Sigmoid colon (tissue), 4 donors: ENCODE results near the gene WDR90.

Experiments used
- CTCF ChIP-seq, 4 experiments: fragments of 450-650 bp in 3 of 4; fragments of 200-600 bp in 1 of 4; IDR thresholded peaks; one replicate each; pipeline ENCODE4 v1.5.1; 2016 to 2019; ENCODE audit warnings: antibody characterized with exemption in 4 of 4, mild to moderate bottlenecking in 3 of 4, moderate library complexity in 2 of 4
- EP300 ChIP-seq, 4 donors: sonication (generic); formaldehyde crosslinking; IDR thresholded peaks; one replicate each; pipeline ENCODE4 v1.6.1; 2017; ENCODE audit warnings: antibody characterized with exemption in 4 of 4
- POLR2A ChIP-seq, 2 donors: fragments of 450-650 bp; IDR thresholded peaks; one replicate each; pipeline ENCODE4 v1.6.1; 2016; ENCODE audit warnings: antibody characterized with exemption in 2 of 2, mild to moderate bottlenecking in 2 of 2, moderate library complexity in 2 of 2
- POLR2AphosphoS5 ChIP-seq, 4 donors: sonication (generic); formaldehyde crosslinking; IDR thresholded peaks; one replicate each; pipeline ENCODE4 v1.6.1; 2017; ENCODE audit warnings: antibody characterized with exemption in 4 of 4

DNA sequence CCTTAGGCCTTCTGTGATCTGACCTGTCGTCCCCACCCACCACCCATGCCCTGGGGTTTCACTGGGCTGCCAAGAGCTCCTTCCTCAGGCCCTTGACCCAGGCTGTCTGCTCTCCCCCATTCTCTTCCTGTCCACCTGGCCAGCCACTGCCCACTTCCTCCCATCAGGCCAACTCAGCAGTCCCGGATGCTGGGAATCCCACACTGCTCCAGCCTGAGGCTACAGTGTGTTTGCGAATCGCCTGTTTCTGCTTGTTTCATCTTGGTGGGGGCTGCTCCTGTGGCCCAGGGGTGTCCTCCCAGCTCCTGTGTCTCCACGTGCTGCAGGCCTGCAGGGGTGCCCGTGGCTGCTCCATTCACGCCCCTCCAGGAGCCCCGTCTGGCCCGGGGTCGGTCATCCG is 64.9 kb downstream of the WDR90 start:
- TF ChIP-seq CTCF (IDR thresholded peaks at IDR 0.05) (no peak), POLR2A (IDR thresholded peaks at IDR 0.05) (no peak), EP300 (IDR thresholded peaks at IDR 0.05) (no peak), POLR2AphosphoS5 (IDR thresholded peaks at IDR 0.05) (no peak)
